Measurements from ENCODE around the gene SEMA3B.

Gene SEMA3B

DNA sequence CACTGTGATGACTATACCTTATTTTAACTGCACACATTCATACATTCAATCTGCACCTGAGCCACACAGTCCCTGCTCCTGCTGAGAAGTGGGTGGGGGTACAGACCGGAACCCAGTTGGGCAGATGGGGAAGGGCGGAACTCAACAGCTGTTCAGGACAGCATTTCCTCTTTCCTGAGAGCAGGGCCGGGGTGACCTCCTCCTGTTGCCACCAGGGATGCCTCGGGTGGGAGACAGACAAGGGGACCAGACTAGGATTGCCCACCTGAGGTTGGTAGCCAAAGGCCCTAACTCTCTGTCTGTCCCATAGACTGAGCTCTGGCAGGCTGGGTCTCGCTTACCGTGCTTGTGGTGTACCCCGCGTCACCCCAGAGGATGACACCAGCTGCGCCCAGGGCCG is 49.7 kb downstream of the SEMA3B start:
- no peak overlapping the region for H3K4me2 ChIP-seq (ENCODE audit: low read depth, low read length)

DNA sequence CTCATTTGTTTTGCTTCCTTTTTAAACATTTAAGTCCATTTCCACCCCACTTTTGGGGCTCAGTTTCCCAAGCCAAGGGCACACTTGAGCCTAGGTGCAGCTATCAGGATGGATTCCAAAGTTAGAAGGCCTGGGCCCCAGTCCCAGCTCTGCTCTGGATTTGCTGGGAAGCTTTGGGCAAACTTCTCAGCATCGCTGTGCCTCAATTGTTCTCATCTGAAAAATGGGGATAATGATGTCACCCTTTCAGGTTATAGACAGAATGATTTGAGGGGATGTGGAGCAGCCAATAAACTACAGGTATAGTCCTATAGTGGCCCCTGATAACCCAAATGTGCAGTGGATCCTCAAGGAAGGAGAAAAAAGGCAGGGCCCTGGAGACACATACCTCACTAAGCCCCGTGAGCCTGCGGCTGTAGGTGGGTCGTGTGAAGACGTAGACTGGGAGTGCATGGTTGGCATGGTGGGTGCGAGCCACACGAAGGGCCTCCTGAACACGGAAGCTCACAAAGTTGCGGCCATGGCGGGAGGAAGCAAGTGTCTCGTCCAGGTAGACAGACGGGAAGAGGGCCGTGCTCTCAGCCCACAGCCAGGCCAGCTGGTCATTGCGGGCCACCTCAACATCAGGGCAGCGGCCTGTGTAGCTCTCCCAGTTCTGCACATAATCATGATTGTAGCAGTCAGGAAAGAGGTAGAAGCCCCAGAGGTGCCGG is 50.4 kb downstream of the SEMA3B start:
- Histone ChIP-seq H3F3A (ENCODE audit: insufficient read depth, low read length) (no peaks in the 10 kb centered on the region), H4K20me1 (ENCODE audit: insufficient read depth, low read length) (no peaks in the 10 kb centered on the region), H3K79me2 (ENCODE audit: low read length) (peaks cover 12% of the 10 kb centered on the region; the same call in 1 of the 2 replicates), H3K9me2 (replicated peaks; ENCODE audit: insufficient read depth, low read length) (no peaks in the 10 kb centered on the region), H3K4me1 (ENCODE audit: low read length) (0 out of 2 replicates have a peak, but pooled peaks cover 8% of the 10 kb centered on the region), H3K9me3 (replicated peaks; ENCODE audit: insufficient read depth, low read length) (no peaks in the 10 kb centered on the region), H3K27me3 (replicated peaks; ENCODE audit: insufficient read depth, low read length) (no peaks in the 10 kb centered on the region), H3K4me3 (ENCODE audit: low read length) (no peak overlapping the region), H2AFZ (ENCODE audit: low read length) (no peak overlapping the region), H3K27ac (ENCODE audit: low read length) (no peak overlapping the region), H3K36me3 (replicated peaks; ENCODE audit: insufficient read depth, low read length) (no peaks in the 10 kb centered on the region), H3K9ac (ENCODE audit: low read length) (no peak overlapping the region), H3K4me2 (ENCODE audit: low read depth, low read length) (no peak overlapping the region)
- TF ChIP-seq, protein P1, sequence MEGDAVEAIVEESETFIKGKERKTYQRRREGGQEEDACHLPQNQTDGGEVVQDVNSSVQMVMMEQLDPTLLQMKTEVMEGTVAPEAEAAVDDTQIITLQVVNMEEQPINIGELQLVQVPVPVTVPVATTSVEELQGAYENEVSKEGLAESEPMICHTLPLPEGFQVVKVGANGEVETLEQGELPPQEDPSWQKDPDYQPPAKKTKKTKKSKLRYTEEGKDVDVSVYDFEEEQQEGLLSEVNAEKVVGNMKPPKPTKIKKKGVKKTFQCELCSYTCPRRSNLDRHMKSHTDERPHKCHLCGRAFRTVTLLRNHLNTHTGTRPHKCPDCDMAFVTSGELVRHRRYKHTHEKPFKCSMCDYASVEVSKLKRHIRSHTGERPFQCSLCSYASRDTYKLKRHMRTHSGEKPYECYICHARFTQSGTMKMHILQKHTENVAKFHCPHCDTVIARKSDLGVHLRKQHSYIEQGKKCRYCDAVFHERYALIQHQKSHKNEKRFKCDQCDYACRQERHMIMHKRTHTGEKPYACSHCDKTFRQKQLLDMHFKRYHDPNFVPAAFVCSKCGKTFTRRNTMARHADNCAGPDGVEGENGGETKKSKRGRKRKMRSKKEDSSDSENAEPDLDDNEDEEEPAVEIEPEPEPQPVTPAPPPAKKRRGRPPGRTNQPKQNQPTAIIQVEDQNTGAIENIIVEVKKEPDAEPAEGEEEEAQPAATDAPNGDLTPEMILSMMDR (IDR thresholded peaks at IDR 0.05; ENCODE audit: low read length): no peak
- TF ChIP-seq EZH2 (optimal IDR thresholded peaks at IDR 0.05; ENCODE audit: low read depth, low read length) (no peak), EZH2phosphoT487 (IDR thresholded peaks at IDR 0.05; ENCODE audit: low read length) (no peak)
- DNase-seq: no peak

More for the DNA sequence above, 49.7 kb downstream of the SEMA3B start:
- Histone ChIP-seq H3K9me2 (replicated peaks; ENCODE audit: insufficient read depth, low read length) (no peaks in the 10 kb centered on the region), H3K36me3 (replicated peaks; ENCODE audit: insufficient read depth, low read length) (no peaks in the 10 kb centered on the region), H3K27ac (ENCODE audit: low read length) (no peak overlapping the region), H4K20me1 (ENCODE audit: insufficient read depth, low read length) (no peaks in the 10 kb centered on the region), H3K79me2 (ENCODE audit: low read length) (peaks cover 12% of the 10 kb centered on the region; the same call in 1 of the 2 replicates), H3K9ac (ENCODE audit: low read length) (no peak overlapping the region), H2AFZ (ENCODE audit: low read length) (no peak overlapping the region), H3K4me1 (ENCODE audit: low read length) (0 out of 2 replicates have a peak, but pooled peaks cover 8% of the 10 kb centered on the region), H3F3A (ENCODE audit: insufficient read depth, low read length) (no peaks in the 10 kb centered on the region), H3K4me3 (ENCODE audit: low read length) (no peak overlapping the region), H3K9me3 (replicated peaks; ENCODE audit: insufficient read depth, low read length) (no peaks in the 10 kb centered on the region), H3K27me3 (replicated peaks; ENCODE audit: insufficient read depth, low read length) (no peaks in the 10 kb centered on the region)
- DNase-seq: no peak
- TF ChIP-seq, protein P1 (IDR thresholded peaks at IDR 0.05; ENCODE audit: low read length): no peak
- TF ChIP-seq EZH2phosphoT487 (IDR thresholded peaks at IDR 0.05; ENCODE audit: low read length): no peak
- TF ChIP-seq EZH2 (optimal IDR thresholded peaks at IDR 0.05; ENCODE audit: low read depth, low read length): no peak

DNA sequence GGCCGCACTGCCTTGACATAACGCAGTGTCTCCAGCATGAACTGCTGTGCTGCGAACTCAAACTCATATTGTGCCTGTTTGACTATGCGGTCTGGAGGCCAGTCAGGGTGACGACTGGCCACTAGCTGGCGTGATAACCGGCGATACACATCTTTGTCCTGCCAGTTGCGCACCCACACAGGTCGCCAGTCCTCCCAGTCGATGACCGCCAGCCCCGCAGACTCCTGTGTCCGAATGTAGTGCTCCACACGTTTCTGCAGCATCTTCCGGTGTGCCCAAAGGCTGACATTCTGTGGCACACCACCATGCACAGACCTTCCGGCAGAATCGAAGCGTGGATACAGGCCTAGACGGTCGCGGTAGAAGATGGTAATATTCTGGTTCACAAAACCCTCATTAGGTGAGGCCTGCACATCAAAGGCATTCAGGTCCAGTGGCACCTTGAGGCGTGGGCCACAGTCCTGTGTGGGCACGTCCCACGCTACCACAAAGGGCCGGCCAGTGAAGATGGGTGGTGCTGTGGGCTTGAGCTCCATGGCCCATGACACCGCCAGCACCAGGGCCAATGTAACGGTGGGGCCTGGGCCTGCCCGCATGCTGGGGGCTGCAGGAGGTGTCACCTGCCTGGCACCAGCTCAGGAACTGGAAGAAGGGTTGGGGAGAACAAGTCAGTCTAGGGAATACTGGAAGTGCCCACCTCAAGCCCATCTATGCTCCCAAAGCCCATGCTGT is 51.1 kb downstream of the SEMA3B start:
- DNase-seq: no peak
- Histone ChIP-seq H4K20me1 (ENCODE audit: insufficient read depth, low read length) (no peaks in the 10 kb centered on the region), H3K27me3 (replicated peaks; ENCODE audit: insufficient read depth, low read length) (no peaks in the 10 kb centered on the region), H3F3A (ENCODE audit: insufficient read depth, low read length) (no peaks in the 10 kb centered on the region), H3K4me2 (ENCODE audit: low read depth, low read length) (peak overlapping the region; percentile 96), H3K36me3 (replicated peaks; ENCODE audit: insufficient read depth, low read length) (no peaks in the 10 kb centered on the region), H3K27ac (ENCODE audit: low read length) (peak overlapping the region; percentile 11; the same call in 1 of the 2 replicates), H2AFZ (ENCODE audit: low read length) (no peak overlapping the region), H3K9me2 (replicated peaks; ENCODE audit: insufficient read depth, low read length) (no peaks in the 10 kb centered on the region), H3K9ac (ENCODE audit: low read length) (peak overlapping the region; percentile 95; the same call in 1 of the 2 replicates), H3K4me1 (ENCODE audit: low read length) (0 out of 2 replicates have a peak, but pooled peaks cover 8% of the 10 kb centered on the region), H3K79me2 (ENCODE audit: low read length) (peaks cover 12% of the 10 kb centered on the region; the same call in 1 of the 2 replicates), H3K9me3 (replicated peaks; ENCODE audit: insufficient read depth, low read length) (no peaks in the 10 kb centered on the region), H3K4me3 (ENCODE audit: low read length) (peak overlapping the region; percentile 83)
- TF ChIP-seq, protein P1 (IDR thresholded peaks at IDR 0.05; ENCODE audit: low read length): no peak
- TF ChIP-seq EZH2 (optimal IDR thresholded peaks at IDR 0.05; ENCODE audit: low read depth, low read length): no peak
- no peak for TF ChIP-seq EZH2phosphoT487 (IDR thresholded peaks at IDR 0.05; ENCODE audit: low read length)
